OCI-LY3 (cell line): ENCODE measurements around the gene TMX4.

Experiments
- EZH2phosphoT487 ChIP-seq: fragments of 200-600 bp; shearing (Covaris generic); IDR thresholded peaks from 2 replicates; pipeline ENCODE4 v1.6.1; 2018; ENCODE audit warnings: antibody characterized with exemption, mixed run types, low read depth
- TF ChIP-seq, protein P1 (sequence below): fragments of 200-600, 300-600 bp; sonication (generic); IDR thresholded peaks from 2 replicates; pipeline ENCODE4 v1.5.1; 2014; ENCODE audit warnings: antibody characterized with exemption, low read length, low read depth

DNA sequence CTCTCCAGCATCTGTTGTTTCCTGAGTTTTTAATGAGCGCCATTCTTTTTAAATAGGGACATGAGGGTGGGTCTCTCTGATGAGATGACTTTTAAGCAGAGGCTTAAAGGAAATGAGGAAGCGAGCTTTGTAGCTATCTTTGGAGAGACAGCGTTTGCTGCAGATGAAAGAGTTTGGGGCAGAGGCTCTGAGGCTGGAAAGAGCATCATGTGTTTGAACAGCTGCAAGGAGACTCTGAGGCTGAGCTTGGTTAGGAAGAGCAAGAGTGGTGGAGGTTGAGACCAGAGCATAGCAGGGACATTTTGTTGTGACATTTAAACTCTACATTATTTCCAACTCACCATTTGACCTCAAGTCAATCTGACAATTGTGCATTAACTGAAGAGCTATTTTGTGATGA is 38.3 kb upstream of the TMX4 start:
- TF ChIP-seq, protein P1, sequence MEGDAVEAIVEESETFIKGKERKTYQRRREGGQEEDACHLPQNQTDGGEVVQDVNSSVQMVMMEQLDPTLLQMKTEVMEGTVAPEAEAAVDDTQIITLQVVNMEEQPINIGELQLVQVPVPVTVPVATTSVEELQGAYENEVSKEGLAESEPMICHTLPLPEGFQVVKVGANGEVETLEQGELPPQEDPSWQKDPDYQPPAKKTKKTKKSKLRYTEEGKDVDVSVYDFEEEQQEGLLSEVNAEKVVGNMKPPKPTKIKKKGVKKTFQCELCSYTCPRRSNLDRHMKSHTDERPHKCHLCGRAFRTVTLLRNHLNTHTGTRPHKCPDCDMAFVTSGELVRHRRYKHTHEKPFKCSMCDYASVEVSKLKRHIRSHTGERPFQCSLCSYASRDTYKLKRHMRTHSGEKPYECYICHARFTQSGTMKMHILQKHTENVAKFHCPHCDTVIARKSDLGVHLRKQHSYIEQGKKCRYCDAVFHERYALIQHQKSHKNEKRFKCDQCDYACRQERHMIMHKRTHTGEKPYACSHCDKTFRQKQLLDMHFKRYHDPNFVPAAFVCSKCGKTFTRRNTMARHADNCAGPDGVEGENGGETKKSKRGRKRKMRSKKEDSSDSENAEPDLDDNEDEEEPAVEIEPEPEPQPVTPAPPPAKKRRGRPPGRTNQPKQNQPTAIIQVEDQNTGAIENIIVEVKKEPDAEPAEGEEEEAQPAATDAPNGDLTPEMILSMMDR = no peak
- no peak for TF ChIP-seq EZH2phosphoT487
